ENCODE data around the gene MCTP2.
"Not testable (repeated sequence)": the region's sequence is repeated elsewhere in the genome, so short reads cannot be mapped to it uniquely, and the experiment has no call there.

The MCTP2 gene

GRCh38 chr15:94235646-94236045 is 4.3 kb downstream of the MCTP2 start:
- DNase-seq: no peak

GRCh38 chr15:94236608-94237007 is 5.2 kb downstream of the MCTP2 start:
- no peak for DNase-seq

- DNase-seq: no peak
Observed at GRCh38 chr15:94237903-94238302, 6.5 kb downstream of the MCTP2 start.

GRCh38 chr15:94238539-94239118 is 7.3 kb downstream of the MCTP2 start:
- DNase-seq: no peak

GRCh38 chr15:94239474-94239873 is 8.1 kb downstream of the MCTP2 start:
- peak; percentile 30 for DNase-seq

- DNase-seq: no peak
Observed at GRCh38 chr15:94240480-94240879, 9.1 kb downstream of the MCTP2 start.

GRCh38 chr15:94242257-94242656 is 10.9 kb downstream of the MCTP2 start:
- DNase-seq: no peak

GRCh38 chr15:94243003-94243402 is 11.6 kb downstream of the MCTP2 start:
- not testable (repeated sequence) for DNase-seq

- no peak for DNase-seq
Observed at GRCh38 chr15:94243418-94243817, 12.1 kb downstream of the MCTP2 start.

GRCh38 chr15:94246016-94246415 is 14.7 kb downstream of the MCTP2 start:
- no peak for DNase-seq

- DNase-seq: no peak
Observed at GRCh38 chr15:94247789-94248638, 16.7 kb downstream of the MCTP2 start.

GRCh38 chr15:94250801-94251200 is 19.4 kb downstream of the MCTP2 start:
- DNase-seq: no peak

- no peak for DNase-seq
Observed at GRCh38 chr15:94252223-94252766, 20.9 kb downstream of the MCTP2 start.

GRCh38 chr15:94252906-94253491 is 21.6 kb downstream of the MCTP2 start:
- DNase-seq: no peak

GRCh38 chr15:94253742-94254141 is 22.4 kb downstream of the MCTP2 start:
- no peak for DNase-seq

GRCh38 chr15:94255540-94255939 is 24.2 kb downstream of the MCTP2 start:
- DNase-seq: no peak

GRCh38 chr15:94256511-94256910 is 25.1 kb downstream of the MCTP2 start:
- no peak for DNase-seq

GRCh38 chr15:94257776-94258175 is 26.4 kb downstream of the MCTP2 start:
- DNase-seq: not testable (repeated sequence)

GRCh38 chr15:94258246-94258645 is 26.9 kb downstream of the MCTP2 start:
- no peak for DNase-seq

- no peak for DNase-seq
Observed at GRCh38 chr15:94259121-94259751, 27.9 kb downstream of the MCTP2 start.

GRCh38 chr15:94259863-94260262 is 28.5 kb downstream of the MCTP2 start:
- DNase-seq: no peak

GRCh38 chr15:94262201-94262600 is 30.8 kb downstream of the MCTP2 start:
- DNase-seq: no peak
